KMS-11 (cell line): ENCODE data around the gene LCN2.

Source experiments
- H2AFZ ChIP-seq: fragments of 200-600 bp; sonication (generic); 2 replicates; pipeline ENCODE4 v1.6.1; 2016; ENCODE audit warnings: antibody characterized with exemption, mixed run types, low read depth
- H3K27ac ChIP-seq: fragments of 200-600 bp; sonication (generic); 2 replicates; pipeline ENCODE4 v1.6.1; 2016; ENCODE audit warnings: mild to moderate bottlenecking, mixed run types
- H3K27me3 ChIP-seq: fragments of 200-600 bp; sonication (generic); 2 replicates; pipeline ENCODE4 v1.6.1; 2017; ENCODE audit warnings: mild to moderate bottlenecking, low read depth, mixed run types, moderate library complexity; ENCODE audit not compliant: insufficient read depth
- H3K36me3 ChIP-seq: fragments of 200-600 bp; sonication (generic); 2 replicates; pipeline ENCODE4 v1.6.1; 2017; ENCODE audit warnings: mild to moderate bottlenecking, mixed run types; ENCODE audit not compliant: insufficient read depth
- H3K4me1 ChIP-seq: fragments of 200-600 bp; sonication (generic); 2 replicates; pipeline ENCODE4 v1.6.1; 2016; ENCODE audit warnings: mild to moderate bottlenecking, low read depth, mixed run types; ENCODE audit not compliant: poor library complexity, severe bottlenecking
- H3K4me2 ChIP-seq: fragments of 200-600 bp; sonication (generic); 2 replicates; pipeline ENCODE4 v1.7.0; 2016; ENCODE audit warnings: mild to moderate bottlenecking, mixed run types
- H3K4me3 ChIP-seq: fragments of 200-600 bp; sonication (generic); IDR thresholded peaks from 2 replicates; pipeline ENCODE4 v1.6.1; 2017; ENCODE audit warnings: low read depth, low read length, mixed read lengths; ENCODE audit not compliant: insufficient read depth
- H3K79me2 ChIP-seq: fragments of 200-600 bp; sonication (generic); 2 replicates; pipeline ENCODE4 v1.6.1; 2016; ENCODE audit warnings: low read depth, mixed run types; ENCODE audit not compliant: insufficient read depth
- H3K9ac ChIP-seq: fragments of 200-600 bp; sonication (generic); 2 replicates; pipeline ENCODE4 v1.6.1; 2016; ENCODE audit warnings: mild to moderate bottlenecking, mixed run types
- H4K20me1 ChIP-seq: fragments of 200-600 bp; sonication (generic); 2 replicates; pipeline ENCODE4 v1.6.1; 2016; ENCODE audit warnings: mild to moderate bottlenecking, mixed run types; ENCODE audit not compliant: insufficient read depth
- CTCF ChIP-seq: fragments of 200-600 bp; sonication (generic); conservative IDR thresholded peaks from 2 replicates; pipeline ENCODE4 v1.6.1; 2017; ENCODE audit warnings: low read depth, mild to moderate bottlenecking, antibody characterized with exemption, low read length, moderate library complexity, mixed read lengths

The LCN2 gene

GRCh38 chr9:128148509-128149000 is 698 bp upstream of the LCN2 start:
- no peak overlapping the region for H3K9ac ChIP-seq
- no peak overlapping the region for H3K4me3 ChIP-seq
- H3K27me3 ChIP-seq, result no peaks in the 10 kb centered on the region; the same call in 1 of the 2 replicates
- H3K36me3 ChIP-seq, result no peaks in the 10 kb centered on the region
- no peak overlapping the region for H3K27ac ChIP-seq
- no peak overlapping the region for H3K4me2 ChIP-seq
- H4K20me1 ChIP-seq, result no peaks in the 10 kb centered on the region
- H3K79me2 ChIP-seq, result no peaks in the 10 kb centered on the region
- no peak overlapping the region for H2AFZ ChIP-seq
- TF ChIP-seq CTCF, result no peak
- no peaks in the 10 kb centered on the region for H3K4me1 ChIP-seq

GRCh38 chr9:128149951-128150593 is 819 bp downstream of the LCN2 start:
- Histone ChIP-seq H3K4me3 (no peak overlapping the region), H2AFZ (no peak overlapping the region), H4K20me1 (no peaks in the 10 kb centered on the region), H3K79me2 (no peaks in the 10 kb centered on the region), H3K9ac (no peak overlapping the region), H3K4me2 (no peak overlapping the region), H3K27ac (no peak overlapping the region), H3K27me3 (no peaks in the 10 kb centered on the region; the same call in 1 of the 2 replicates), H3K4me1 (no peaks in the 10 kb centered on the region), H3K36me3 (no peaks in the 10 kb centered on the region)
- no peak for TF ChIP-seq CTCF

- Histone ChIP-seq H3K36me3 (no peaks in the 10 kb centered on the region), H3K4me2 (no peak overlapping the region), H2AFZ (no peak overlapping the region), H3K79me2 (no peaks in the 10 kb centered on the region), H3K9ac (no peak overlapping the region), H3K27ac (no peak overlapping the region), H4K20me1 (no peaks in the 10 kb centered on the region), H3K4me1 (no peaks in the 10 kb centered on the region), H3K27me3 (no peaks in the 10 kb centered on the region; the same call in 1 of the 2 replicates), H3K4me3 (no peak overlapping the region)
- TF ChIP-seq CTCF, result peak; percentile 45; the same call in 1 of the 2 replicates
These were observed 1.5 kb downstream of the LCN2 start for GRCh38 chr9:128150594-128151308.

- no peak overlapping the region for H3K4me3 ChIP-seq
- H3K27ac ChIP-seq, result no peak overlapping the region
- H2AFZ ChIP-seq, result no peak overlapping the region
- no peaks in the 10 kb centered on the region for H4K20me1 ChIP-seq
- TF ChIP-seq CTCF, result no peak
- no peaks in the 10 kb centered on the region for H3K79me2 ChIP-seq
- no peak overlapping the region for H3K4me2 ChIP-seq
- no peaks in the 10 kb centered on the region for H3K36me3 ChIP-seq
- H3K9ac ChIP-seq, result no peak overlapping the region
- H3K27me3 ChIP-seq, result peaks cover 2% of the 10 kb centered on the region; the same call in 1 of the 2 replicates
- no peaks in the 10 kb centered on the region for H3K4me1 ChIP-seq
These were observed 2.3 kb downstream of the LCN2 start for GRCh38 chr9:128151309-128152132.
